ENCODE results near the gene ADAMTS2. TPM values are rescaled to one million over a fixed set of nuclear protein-coding genes. Genes with fewer than 3 reads are reported as not detected.

ADAMTS2 gene
- total RNA-seq, 1 donor from 2014 or later: not detected

DNA sequence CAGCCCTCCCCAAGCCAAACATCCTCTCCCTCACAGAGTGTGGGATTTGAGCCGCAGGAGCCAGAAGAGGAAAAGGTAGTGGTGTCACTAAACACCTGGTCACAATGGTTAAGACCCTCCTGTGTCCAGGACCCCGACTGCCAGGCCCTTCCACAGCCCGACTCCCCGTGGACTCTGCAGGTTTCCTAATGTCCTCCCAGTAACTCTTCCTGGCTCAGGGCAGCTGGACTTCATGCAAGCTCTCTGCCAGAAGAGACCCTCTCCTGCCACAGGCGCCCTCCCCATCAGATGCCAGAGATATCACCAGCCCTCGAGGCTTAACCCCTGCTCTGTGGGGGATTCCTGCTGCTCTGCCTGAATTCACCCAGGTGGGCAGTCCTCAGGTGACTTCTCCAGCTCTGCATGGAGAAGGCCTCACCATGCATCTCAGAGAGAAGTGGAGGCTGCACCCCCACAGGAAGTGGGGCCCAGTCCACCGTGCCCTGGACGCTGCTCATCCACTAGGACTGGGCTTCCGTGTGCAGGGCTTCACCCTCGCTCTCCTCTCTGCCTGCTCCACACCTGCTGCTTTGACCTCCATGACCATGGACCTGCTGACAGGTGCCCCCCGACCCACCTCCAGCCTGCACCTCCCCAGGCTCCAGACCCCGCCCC, 111.2 kb downstream of the ADAMTS2 start:
- intact Hi-C loops (cut with micrococcal nuclease): no loop called here

DNA sequence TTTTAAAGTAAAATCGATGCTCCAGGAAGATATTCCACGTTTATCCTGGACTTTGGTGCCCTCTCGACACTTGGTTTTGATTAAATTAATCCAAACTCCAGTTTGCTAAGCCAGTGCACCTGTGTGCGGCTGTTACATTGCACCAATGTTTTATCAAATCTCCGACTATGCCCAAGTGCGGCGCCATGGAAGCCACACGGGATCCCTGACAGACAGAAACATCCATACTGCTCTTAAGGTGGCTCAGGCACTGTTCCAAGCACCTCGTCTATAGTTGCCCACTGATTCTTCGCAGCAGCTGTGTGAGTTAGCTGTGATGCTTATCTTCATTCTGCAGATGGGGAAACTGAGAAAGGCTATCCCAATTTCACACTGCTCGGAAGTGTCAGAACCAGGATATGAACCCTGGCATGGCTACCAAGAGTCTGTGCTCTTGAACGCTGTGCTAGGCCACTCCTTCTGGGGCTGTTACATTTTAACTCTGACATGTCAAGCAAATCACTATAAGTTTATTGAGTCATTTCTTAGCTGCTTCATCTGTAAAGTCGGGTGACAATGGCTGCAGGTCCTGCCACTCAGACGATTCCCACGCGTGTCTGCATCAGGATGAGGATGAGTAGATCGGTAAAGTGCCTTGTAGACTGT, 113.0 kb downstream of the ADAMTS2 start:
- intact Hi-C loops (cut with micrococcal nuclease): no loop called here
- H3K27me3 Mint-ChIP-seq (ENCODE audit: low read depth): no peaks in the 10 kb centered on the region
- no peak overlapping the region for H3K27ac Mint-ChIP-seq
- H3K4me3 Mint-ChIP-seq (ENCODE audit: low read depth): no peak overlapping the region
- no peaks in the 10 kb centered on the region for H3K9me3 Mint-ChIP-seq
- no peaks in the 10 kb centered on the region for H3K4me1 Mint-ChIP-seq (ENCODE audit: low read depth)
- no peaks in the 10 kb centered on the region for H3K36me3 Mint-ChIP-seq (ENCODE audit: low read depth)
- DNase-seq (ENCODE audit: low spot score): no peak

More for the DNA sequence above, 111.2 kb downstream of the ADAMTS2 start:
- no peaks in the 10 kb centered on the region for H3K36me3 Mint-ChIP-seq (ENCODE audit: low read depth)
- no peaks in the 10 kb centered on the region for H3K9me3 Mint-ChIP-seq
- H3K4me3 Mint-ChIP-seq (ENCODE audit: low read depth): no peak overlapping the region
- H3K27ac Mint-ChIP-seq: no peak overlapping the region
- H3K27me3 Mint-ChIP-seq (ENCODE audit: low read depth): no peaks in the 10 kb centered on the region
- no peaks in the 10 kb centered on the region for H3K4me1 Mint-ChIP-seq (ENCODE audit: low read depth)
- DNase-seq (ENCODE audit: low spot score): no peak

DNA sequence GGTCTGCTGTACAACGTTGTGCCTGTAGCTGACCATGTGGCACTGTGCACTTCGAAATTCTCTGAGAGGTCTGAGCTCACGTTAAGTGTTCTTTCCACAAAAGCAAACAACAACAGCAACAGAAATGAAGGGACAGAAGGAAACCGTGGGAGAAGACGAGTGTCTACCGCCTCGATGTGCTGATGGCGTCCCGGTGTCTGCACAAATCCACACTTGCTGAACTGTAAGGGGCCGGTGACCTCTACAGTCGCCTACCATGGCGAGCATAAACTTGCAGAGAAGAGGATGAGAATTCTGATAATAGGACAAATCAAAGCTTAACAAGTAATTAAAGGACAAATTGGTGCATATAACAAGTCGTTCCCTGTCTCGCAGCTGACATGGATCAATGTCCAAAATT, 114.0 kb downstream of the ADAMTS2 start:
- H3K9me3 Mint-ChIP-seq: no peaks in the 10 kb centered on the region
- no peak for DNase-seq (ENCODE audit: low spot score)
- H3K36me3 Mint-ChIP-seq (ENCODE audit: low read depth): no peaks in the 10 kb centered on the region
- H3K27me3 Mint-ChIP-seq (ENCODE audit: low read depth): no peaks in the 10 kb centered on the region
- H3K27ac Mint-ChIP-seq: no peak overlapping the region
- no peaks in the 10 kb centered on the region for H3K4me1 Mint-ChIP-seq (ENCODE audit: low read depth)
- no peak overlapping the region for H3K4me3 Mint-ChIP-seq (ENCODE audit: low read depth)
- intact Hi-C loops (cut with micrococcal nuclease): no loop called here

DNA sequence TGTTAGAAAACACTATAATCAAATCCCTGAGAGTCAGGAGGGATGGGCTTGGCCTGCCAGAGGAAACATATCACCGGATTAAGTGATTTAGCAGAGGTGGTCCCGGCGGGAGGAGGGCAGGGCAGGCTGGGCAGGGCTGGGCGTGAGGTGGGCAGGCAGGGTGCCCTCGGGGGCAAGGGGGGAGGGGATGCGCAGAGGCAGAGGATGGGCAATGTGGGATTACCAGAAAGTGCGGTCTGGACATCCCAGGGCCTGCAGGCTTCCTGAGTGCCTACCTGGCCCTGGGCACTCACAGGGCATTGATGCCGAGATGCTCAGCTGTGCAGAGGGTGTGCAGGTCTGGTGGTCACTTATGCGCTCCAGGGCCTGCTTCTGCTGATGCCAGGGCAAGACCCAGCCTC, 115.2 kb downstream of the ADAMTS2 start:
- Mint-ChIP-seq H3K27ac (no peak overlapping the region), H3K4me3 (ENCODE audit: low read depth) (no peak overlapping the region), H3K27me3 (ENCODE audit: low read depth) (no peaks in the 10 kb centered on the region), H3K9me3 (peaks cover 1% of the 10 kb centered on the region), H3K36me3 (ENCODE audit: low read depth) (no peaks in the 10 kb centered on the region), H3K4me1 (ENCODE audit: low read depth) (no peaks in the 10 kb centered on the region)
- no peak for DNase-seq (ENCODE audit: low spot score)
- intact Hi-C loops (cut with micrococcal nuclease): no loop called here

DNA sequence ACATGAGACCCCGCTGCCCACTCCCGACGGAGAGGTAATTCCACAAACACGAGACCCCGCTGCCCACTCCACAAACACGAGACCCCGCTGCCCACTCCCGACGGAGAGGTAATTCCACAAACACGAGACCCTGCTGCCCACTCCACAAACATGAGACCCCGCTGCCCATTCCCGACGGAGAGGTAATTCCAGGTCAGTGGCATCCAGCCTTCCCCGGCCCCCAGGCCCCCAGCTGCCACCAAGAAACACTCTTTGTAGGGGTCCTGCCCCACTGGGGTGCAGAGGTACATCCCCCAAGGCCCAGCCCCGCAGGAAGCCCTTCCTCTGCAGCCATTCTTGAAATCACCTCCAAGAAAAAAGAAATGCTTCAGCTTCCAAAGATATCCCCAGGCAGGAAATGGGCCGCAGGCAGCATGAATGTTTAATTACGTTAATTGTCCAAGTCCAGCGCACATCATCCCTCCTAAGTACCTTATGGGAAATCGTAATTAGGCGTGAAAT, 115.9 kb downstream of the ADAMTS2 start:
- H3K27me3 Mint-ChIP-seq (ENCODE audit: low read depth): no peaks in the 10 kb centered on the region
- H3K27ac Mint-ChIP-seq: no peak overlapping the region

DNA sequence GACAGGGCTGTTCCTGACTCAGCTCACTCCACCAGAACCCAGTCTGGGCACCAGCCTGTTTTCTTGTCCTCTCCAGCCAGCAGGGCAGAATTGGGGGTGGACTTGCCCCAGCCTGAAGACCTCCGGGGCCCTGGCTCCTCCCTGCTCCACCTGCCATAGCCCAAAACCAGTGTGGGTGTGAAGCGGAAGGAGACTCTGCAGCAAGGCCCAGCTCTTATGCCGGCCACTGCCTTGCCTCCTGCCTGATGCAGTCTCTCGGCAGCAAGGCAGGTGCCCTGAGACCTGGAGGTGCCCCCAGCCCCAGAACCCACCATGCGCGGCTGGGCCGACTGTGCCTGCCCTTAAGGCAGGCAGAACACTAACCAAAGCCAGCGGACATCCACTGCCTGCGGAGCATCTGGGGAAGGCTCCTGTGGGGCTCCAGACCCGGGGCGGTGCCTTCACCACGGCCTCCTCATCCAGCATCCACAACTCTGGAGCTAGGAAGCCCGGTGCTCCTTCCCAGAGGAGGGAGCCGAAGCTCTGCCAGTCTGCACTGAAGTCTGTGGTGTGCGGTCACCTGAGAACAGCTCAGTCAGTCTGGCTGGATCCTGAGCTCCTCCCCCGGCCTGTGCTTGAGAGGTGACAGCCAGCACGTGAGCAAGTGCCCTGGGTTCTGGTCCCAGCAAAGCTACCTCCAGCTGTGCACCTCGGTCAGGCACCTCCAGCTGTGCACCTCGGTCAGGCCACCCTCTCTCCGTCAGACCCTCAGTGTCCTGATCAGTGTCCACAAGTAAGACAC, 116.7 kb downstream of the ADAMTS2 start:
- Mint-ChIP-seq H3K27me3 (ENCODE audit: low read depth) (no peaks in the 10 kb centered on the region), H3K36me3 (ENCODE audit: low read depth) (no peaks in the 10 kb centered on the region), H3K27ac (no peak overlapping the region), H3K4me3 (ENCODE audit: low read depth) (no peak overlapping the region), H3K4me1 (ENCODE audit: low read depth) (no peaks in the 10 kb centered on the region), H3K9me3 (peaks cover 12% of the 10 kb centered on the region)
- intact Hi-C loops (cut with micrococcal nuclease): no loop called here
- DNase-seq (ENCODE audit: low spot score): no peak

More for the DNA sequence above, 115.9 kb downstream of the ADAMTS2 start:
- no peak for DNase-seq (ENCODE audit: low spot score)
- Mint-ChIP-seq H3K4me3 (ENCODE audit: low read depth) (no peak overlapping the region), H3K36me3 (ENCODE audit: low read depth) (no peaks in the 10 kb centered on the region), H3K9me3 (peaks cover 7% of the 10 kb centered on the region), H3K4me1 (ENCODE audit: low read depth) (no peaks in the 10 kb centered on the region)
- intact Hi-C loops (cut with micrococcal nuclease): no loop called here

DNA sequence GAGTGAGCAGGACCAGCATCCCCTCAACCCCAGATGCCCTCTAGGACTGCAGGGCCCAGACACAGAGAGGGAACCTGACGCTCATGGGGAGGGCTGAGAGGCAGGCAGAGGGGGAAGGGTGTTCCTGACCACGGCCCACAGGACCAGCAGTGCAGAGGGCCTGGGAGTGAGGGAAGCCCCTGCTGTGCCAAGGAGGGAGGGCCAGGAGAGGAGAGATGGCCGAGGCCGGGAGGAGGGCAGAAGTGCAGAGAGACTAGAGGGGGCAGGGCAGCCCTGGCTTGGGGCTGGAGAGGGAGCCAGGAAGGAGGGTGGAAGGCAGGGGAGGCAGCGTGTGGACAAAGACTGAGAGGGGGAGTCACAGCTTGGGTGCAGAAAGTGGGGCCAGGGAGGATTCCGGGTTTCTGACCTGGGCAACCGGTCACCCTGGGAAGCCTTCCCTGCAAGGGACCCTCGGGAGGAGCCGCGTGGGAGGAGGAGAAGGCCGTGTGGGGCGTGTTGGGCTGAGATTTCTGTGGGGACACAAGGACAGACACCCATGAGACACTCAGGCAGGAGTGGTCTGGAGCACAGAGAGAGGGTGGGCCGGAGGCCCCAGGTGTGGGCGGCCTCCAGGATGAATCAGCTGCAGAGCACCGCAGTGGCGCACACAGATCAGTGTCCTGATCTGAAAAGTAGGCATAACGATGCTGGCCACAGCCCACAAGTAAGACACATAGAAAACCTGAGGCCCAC, 117.5 kb downstream of the ADAMTS2 start:
- Mint-ChIP-seq H3K27ac (no peak overlapping the region), H3K36me3 (ENCODE audit: low read depth) (no peaks in the 10 kb centered on the region), H3K9me3 (peaks cover 19% of the 10 kb centered on the region), H3K27me3 (ENCODE audit: low read depth) (no peaks in the 10 kb centered on the region), H3K4me3 (ENCODE audit: low read depth) (no peak overlapping the region), H3K4me1 (ENCODE audit: low read depth) (no peaks in the 10 kb centered on the region)
- DNase-seq (ENCODE audit: low spot score): no peak
- intact Hi-C loops (cut with micrococcal nuclease): no loop called here

DNA sequence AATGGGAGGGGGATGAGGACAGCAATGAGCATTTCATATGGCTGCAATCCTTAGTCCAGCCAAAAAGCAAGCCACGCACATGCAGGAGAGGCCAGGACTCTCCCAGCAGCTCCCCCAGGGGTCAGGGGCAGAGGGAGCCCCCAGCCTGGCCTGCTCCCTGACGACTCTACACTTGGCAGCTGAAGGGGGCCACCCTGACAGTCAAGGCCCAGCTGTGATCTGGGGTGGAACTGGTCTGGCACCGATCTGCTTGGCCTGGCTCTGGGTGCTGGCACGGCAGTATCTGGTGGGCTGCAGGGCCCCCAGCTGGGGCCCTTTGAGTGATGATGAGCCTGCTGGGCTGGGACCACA, 118.1 kb downstream of the ADAMTS2 start:
- intact Hi-C loops (cut with micrococcal nuclease): no loop called here
- Mint-ChIP-seq H3K4me1 (ENCODE audit: low read depth) (no peaks in the 10 kb centered on the region), H3K27ac (no peak overlapping the region), H3K4me3 (ENCODE audit: low read depth) (no peak overlapping the region), H3K36me3 (ENCODE audit: low read depth) (no peaks in the 10 kb centered on the region), H3K27me3 (ENCODE audit: low read depth) (no peaks in the 10 kb centered on the region), H3K9me3 (peaks cover 19% of the 10 kb centered on the region)
- no peak for DNase-seq (ENCODE audit: low spot score)

DNA sequence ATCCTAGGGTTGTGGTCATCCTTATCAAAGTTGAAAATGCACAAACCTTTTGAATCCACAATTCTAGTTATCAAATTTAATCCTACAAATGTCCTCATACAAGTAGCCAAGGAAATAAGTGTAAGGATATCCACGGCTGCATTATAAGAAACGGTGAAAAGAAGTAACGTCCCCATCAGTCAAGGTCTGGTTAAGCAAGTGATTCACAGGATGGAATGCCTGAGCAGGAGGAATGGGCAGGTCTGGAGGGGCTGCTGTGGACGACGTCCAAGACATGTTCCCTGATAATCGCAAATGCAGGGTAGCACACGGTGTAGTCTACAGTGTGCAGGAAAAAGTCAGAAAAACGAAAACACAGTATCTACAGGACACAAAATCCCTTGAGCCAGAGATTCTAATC, 118.6 kb downstream of the ADAMTS2 start:
- Mint-ChIP-seq H3K36me3 (ENCODE audit: low read depth) (no peaks in the 10 kb centered on the region), H3K4me1 (ENCODE audit: low read depth) (no peaks in the 10 kb centered on the region), H3K27me3 (ENCODE audit: low read depth) (no peaks in the 10 kb centered on the region), H3K4me3 (ENCODE audit: low read depth) (no peak overlapping the region), H3K27ac (no peak overlapping the region), H3K9me3 (peaks cover 19% of the 10 kb centered on the region)
- intact Hi-C loops (cut with micrococcal nuclease): no loop called here
- no peak for DNase-seq (ENCODE audit: low spot score)

DNA sequence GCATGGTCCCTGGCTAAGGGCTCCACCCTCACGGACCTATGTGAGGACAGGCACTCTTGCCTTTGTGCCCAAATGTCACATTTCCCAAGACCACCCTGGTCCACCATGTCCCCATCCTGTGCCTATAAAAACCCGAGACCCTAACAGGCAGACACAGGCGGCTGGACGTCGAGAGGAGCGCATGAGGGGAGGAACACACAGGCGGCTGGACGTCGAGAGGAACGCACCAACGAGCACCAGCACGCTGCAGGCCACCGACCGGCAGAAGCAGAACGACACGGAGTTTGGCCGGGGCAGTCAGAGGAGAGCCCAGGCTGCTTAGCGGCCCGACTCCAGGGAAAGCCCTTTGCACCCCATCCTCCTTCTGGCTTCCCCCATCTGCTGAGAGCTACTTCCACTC, 119.9 kb downstream of the ADAMTS2 start:
- H3K9me3 Mint-ChIP-seq: peaks cover 19% of the 10 kb centered on the region
- no peak overlapping the region for H3K27ac Mint-ChIP-seq
- H3K36me3 Mint-ChIP-seq (ENCODE audit: low read depth): no peaks in the 10 kb centered on the region
- no peak overlapping the region for H3K4me3 Mint-ChIP-seq (ENCODE audit: low read depth)
- intact Hi-C loops (cut with micrococcal nuclease): no loop called here
- H3K27me3 Mint-ChIP-seq (ENCODE audit: low read depth): no peaks in the 10 kb centered on the region
- no peak for DNase-seq (ENCODE audit: low spot score)
- no peaks in the 10 kb centered on the region for H3K4me1 Mint-ChIP-seq (ENCODE audit: low read depth)

DNA sequence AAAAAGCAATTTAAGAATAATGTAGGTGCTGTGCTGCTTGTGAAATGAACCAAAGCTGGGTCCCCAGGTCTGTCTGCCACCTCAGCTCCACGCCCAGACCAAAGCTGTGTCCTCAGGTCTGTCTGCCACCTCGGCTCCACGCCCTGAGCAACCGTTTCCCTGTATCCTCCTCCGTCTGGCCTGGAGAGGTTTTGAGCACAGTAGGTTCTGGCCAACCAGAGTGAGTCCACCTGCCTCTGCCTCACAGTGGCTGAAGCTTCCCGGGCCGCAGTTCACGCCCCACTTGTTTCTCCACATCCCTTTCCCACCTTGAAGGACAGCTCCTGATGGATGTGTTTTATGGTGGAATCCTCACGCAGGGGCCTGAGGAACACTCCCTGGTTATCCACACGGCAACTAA, 120.5 kb downstream of the ADAMTS2 start:
- DNase-seq (ENCODE audit: low spot score): no peak
- no peaks in the 10 kb centered on the region for H3K36me3 Mint-ChIP-seq (ENCODE audit: low read depth)
- H3K9me3 Mint-ChIP-seq: peaks cover 19% of the 10 kb centered on the region
- no peaks in the 10 kb centered on the region for H3K27me3 Mint-ChIP-seq (ENCODE audit: low read depth)
- intact Hi-C loops (cut with micrococcal nuclease): no loop called here
- H3K4me1 Mint-ChIP-seq (ENCODE audit: low read depth): no peaks in the 10 kb centered on the region
- H3K27ac Mint-ChIP-seq: no peak overlapping the region
- no peak overlapping the region for H3K4me3 Mint-ChIP-seq (ENCODE audit: low read depth)

DNA sequence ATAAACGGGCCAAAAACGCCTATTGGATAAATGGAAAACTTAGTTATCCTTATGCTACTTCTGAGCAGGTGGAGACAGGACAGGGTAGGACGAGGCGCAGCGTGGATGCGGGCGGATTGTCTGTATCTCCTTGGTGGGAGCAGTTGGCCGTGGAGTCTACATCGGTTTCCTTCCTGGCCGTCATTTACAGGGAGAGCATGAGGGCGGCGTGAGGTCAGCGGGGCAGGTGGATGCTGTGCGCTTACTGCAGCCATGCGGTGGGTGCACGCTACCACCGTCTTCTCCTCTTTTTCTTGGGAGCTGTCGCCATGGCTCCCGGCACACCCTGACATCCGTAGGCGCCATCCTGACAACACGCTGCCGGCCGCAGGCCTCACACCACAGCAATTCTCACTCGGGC, 121.3 kb downstream of the ADAMTS2 start:
- H3K9me3 Mint-ChIP-seq: peaks cover 19% of the 10 kb centered on the region
- no peaks in the 10 kb centered on the region for H3K27me3 Mint-ChIP-seq (ENCODE audit: low read depth)
- no peaks in the 10 kb centered on the region for H3K36me3 Mint-ChIP-seq (ENCODE audit: low read depth)
- H3K4me3 Mint-ChIP-seq (ENCODE audit: low read depth): no peak overlapping the region
- intact Hi-C loops (cut with micrococcal nuclease): no loop called here
- no peak for DNase-seq (ENCODE audit: low spot score)
- no peaks in the 10 kb centered on the region for H3K4me1 Mint-ChIP-seq (ENCODE audit: low read depth)
- no peak overlapping the region for H3K27ac Mint-ChIP-seq

Data from activated T-helper 2 cell treated with anti-CD3 and anti-CD28 coated beads, Interferon-gamma antibody, Interleukin-2, Interleukin-4, amounts not matched to agents 10 μg/mL and 5 μg/mL and 100 μg/mL, durations not matched to agents 14 hours and 24 hours and 36 hours (primary cell).